ENCODE measurements around the gene USP10.

USP10 gene

DNA sequence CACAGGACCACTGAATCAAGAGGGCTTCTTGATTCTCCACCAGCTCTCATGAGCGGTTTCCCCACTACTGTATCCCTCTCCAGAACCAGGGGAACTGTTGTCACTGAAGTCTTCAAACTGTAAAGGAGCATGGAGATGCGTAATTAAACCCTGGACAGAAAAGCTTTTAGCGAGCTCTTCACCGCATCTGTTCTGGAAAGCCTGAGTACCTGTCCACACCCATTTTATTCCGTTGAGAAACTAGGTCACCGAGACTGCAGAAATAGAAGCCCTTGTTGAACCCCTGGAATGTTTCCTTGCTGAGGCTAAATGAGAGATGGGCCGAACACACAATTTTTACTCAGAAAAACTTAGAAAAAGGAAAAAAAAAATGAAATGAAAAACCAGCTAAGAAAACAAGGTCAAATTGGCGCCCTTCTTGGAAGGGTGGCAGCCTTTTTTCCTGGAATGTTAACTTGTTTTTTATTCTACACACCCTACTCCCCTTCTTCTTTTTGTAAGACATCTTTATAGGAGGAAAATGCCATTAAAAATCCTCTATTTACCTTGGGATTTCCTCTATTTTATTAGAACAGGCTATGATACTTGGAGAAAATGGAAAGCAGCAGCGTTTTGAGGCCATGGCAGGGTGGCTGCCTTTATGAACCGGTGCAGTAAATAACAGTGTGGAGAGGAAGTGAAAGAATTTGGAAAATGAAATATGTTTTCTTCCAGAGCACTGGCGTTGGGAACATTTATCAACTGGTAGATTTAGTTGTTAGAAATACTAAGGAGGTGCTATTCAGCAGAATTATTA is 67.4 kb downstream of the USP10 start:
- Histone ChIP-seq H3K4ac (ENCODE audit: low read depth, low read length) (no peak overlapping the region), H2AK5ac (ENCODE audit: low read length) (no peak overlapping the region), H3K79me2 (ENCODE audit: control insufficient read depth, insufficient read depth, low read length) (peaks cover 2% of the 10 kb centered on the region), H2BK120ac (ENCODE audit: low read depth, low read length) (no peak overlapping the region), H2BK5ac (ENCODE audit: low read length) (no peak overlapping the region), H4K5ac (ENCODE audit: low read length) (no peak overlapping the region), H3K27me3 (ENCODE audit: insufficient read depth, low read length, poor library complexity) (no peaks in the 10 kb centered on the region), H3K4me2 (ENCODE audit: low read length) (no peak overlapping the region), H2BK15ac (replicated peaks; ENCODE audit: low read depth) (no peak overlapping the region), H3K9ac (ENCODE audit: low read length) (no peak overlapping the region), H3K56ac (ENCODE audit: low read length) (no peak overlapping the region), H4K8ac (ENCODE audit: low read depth, low read length) (no peak overlapping the region), H3K23ac (ENCODE audit: low read length) (no peak overlapping the region), H3K4me1 (ENCODE audit: control insufficient read depth, low read depth, low read length) (no peaks in the 10 kb centered on the region), H3K4me3 (ENCODE audit: low read length) (no peak overlapping the region), H3K27ac (ENCODE audit: low read depth, low read length) (no peak overlapping the region), H3K79me1 (ENCODE audit: low read length) (peaks cover 8% of the 10 kb centered on the region), H3K36me3 (ENCODE audit: control insufficient read depth, insufficient read depth, low read length) (peaks cover 21% of the 10 kb centered on the region), H3K18ac (ENCODE audit: low read length) (no peak overlapping the region)
- WGBS (ENCODE audit: extremely low coverage, insufficient coverage, low lambda C conversion rate), result 100% methylated on average over 1 of the region's 11 CpGs
- no peak for DNase-seq

GRCh38 chr16:84768061-84768807 is 68.4 kb downstream of the USP10 start:
- Histone ChIP-seq H4K5ac (ENCODE audit: low read length) (no peak overlapping the region), H2BK5ac (ENCODE audit: low read length) (no peak overlapping the region), H3K18ac (ENCODE audit: low read length) (no peak overlapping the region), H3K56ac (ENCODE audit: low read length) (no peak overlapping the region), H3K79me2 (ENCODE audit: control insufficient read depth, insufficient read depth, low read length) (peaks cover 2% of the 10 kb centered on the region), H4K8ac (ENCODE audit: low read depth, low read length) (no peak overlapping the region), H2AK5ac (ENCODE audit: low read length) (no peak overlapping the region), H2BK120ac (ENCODE audit: low read depth, low read length) (no peak overlapping the region), H3K79me1 (ENCODE audit: low read length) (peaks cover 6% of the 10 kb centered on the region), H3K27ac (ENCODE audit: low read depth, low read length) (no peak overlapping the region), H3K4me3 (ENCODE audit: low read length) (no peak overlapping the region), H3K4me1 (ENCODE audit: control insufficient read depth, low read depth, low read length) (no peaks in the 10 kb centered on the region), H3K4me2 (ENCODE audit: low read length) (no peak overlapping the region), H3K4ac (ENCODE audit: low read depth, low read length) (no peak overlapping the region), H3K9ac (ENCODE audit: low read length) (no peak overlapping the region), H3K36me3 (ENCODE audit: control insufficient read depth, insufficient read depth, low read length) (peaks cover 20% of the 10 kb centered on the region), H3K23ac (ENCODE audit: low read length) (no peak overlapping the region), H3K27me3 (ENCODE audit: insufficient read depth, low read length, poor library complexity) (no peaks in the 10 kb centered on the region), H2BK15ac (replicated peaks; ENCODE audit: low read depth) (no peak overlapping the region)
- no CpG with 5 or more reads among the region's 4 CpGs for WGBS (ENCODE audit: extremely low coverage, insufficient coverage, low lambda C conversion rate)
- DNase-seq, result no peak

- Histone ChIP-seq H2BK5ac (ENCODE audit: low read length) (no peak overlapping the region), H4K5ac (ENCODE audit: low read length) (no peak overlapping the region), H3K56ac (ENCODE audit: low read length) (no peak overlapping the region), H2BK15ac (replicated peaks; ENCODE audit: low read depth) (no peak overlapping the region), H4K8ac (ENCODE audit: low read depth, low read length) (no peak overlapping the region), H3K23ac (ENCODE audit: low read length) (no peak overlapping the region), H2BK120ac (ENCODE audit: low read depth, low read length) (no peak overlapping the region), H3K9ac (ENCODE audit: low read length) (no peak overlapping the region), H3K4me3 (ENCODE audit: low read length) (no peak overlapping the region), H3K79me1 (ENCODE audit: low read length) (peaks cover 6% of the 10 kb centered on the region), H3K36me3 (ENCODE audit: control insufficient read depth, insufficient read depth, low read length) (peaks cover 20% of the 10 kb centered on the region), H3K79me2 (ENCODE audit: control insufficient read depth, insufficient read depth, low read length) (peaks cover 2% of the 10 kb centered on the region), H3K4ac (ENCODE audit: low read depth, low read length) (no peak overlapping the region), H3K4me1 (ENCODE audit: control insufficient read depth, low read depth, low read length) (no peaks in the 10 kb centered on the region), H2AK5ac (ENCODE audit: low read length) (no peak overlapping the region), H3K18ac (ENCODE audit: low read length) (no peak overlapping the region), H3K4me2 (ENCODE audit: low read length) (no peak overlapping the region), H3K27ac (ENCODE audit: low read depth, low read length) (no peak overlapping the region), H3K27me3 (ENCODE audit: insufficient read depth, low read length, poor library complexity) (no peaks in the 10 kb centered on the region)
- WGBS (ENCODE audit: extremely low coverage, insufficient coverage, low lambda C conversion rate), result no CpG with 5 or more reads among the region's 4 CpGs
- DNase-seq, result no peak
These were observed 69.0 kb downstream of the USP10 start for GRCh38 chr16:84768808-84769197.

- no CpG with 5 or more reads among the region's 3 CpGs for WGBS (ENCODE audit: extremely low coverage, insufficient coverage, low lambda C conversion rate)
- no peaks in the 10 kb centered on the region for H3K4me1 ChIP-seq (ENCODE audit: control insufficient read depth, low read depth, low read length)
- H2AK5ac ChIP-seq (ENCODE audit: low read length), result no peak overlapping the region
- H3K79me2 ChIP-seq (ENCODE audit: control insufficient read depth, insufficient read depth, low read length), result peaks cover 2% of the 10 kb centered on the region
- no peak overlapping the region for H4K8ac ChIP-seq (ENCODE audit: low read depth, low read length)
- no peak for DNase-seq
- H3K4me2 ChIP-seq (ENCODE audit: low read length), result no peak overlapping the region
- no peak overlapping the region for H4K5ac ChIP-seq (ENCODE audit: low read length)
- H3K36me3 ChIP-seq (ENCODE audit: control insufficient read depth, insufficient read depth, low read length), result peaks cover 21% of the 10 kb centered on the region
- no peak overlapping the region for H3K18ac ChIP-seq (ENCODE audit: low read length)
- no peak overlapping the region for H3K4ac ChIP-seq (ENCODE audit: low read depth, low read length)
- no peak overlapping the region for H3K27ac ChIP-seq (ENCODE audit: low read depth, low read length)
- H3K23ac ChIP-seq (ENCODE audit: low read length), result no peak overlapping the region
- no peaks in the 10 kb centered on the region for H3K27me3 ChIP-seq (ENCODE audit: insufficient read depth, low read length, poor library complexity)
- no peak overlapping the region for H3K4me3 ChIP-seq (ENCODE audit: low read length)
- no peak overlapping the region for H2BK120ac ChIP-seq (ENCODE audit: low read depth, low read length)
- H3K56ac ChIP-seq (ENCODE audit: low read length), result no peak overlapping the region
- peaks cover 6% of the 10 kb centered on the region for H3K79me1 ChIP-seq (ENCODE audit: low read length)
- H2BK15ac ChIP-seq (replicated peaks; ENCODE audit: low read depth), result no peak overlapping the region
- H3K9ac ChIP-seq (ENCODE audit: low read length), result no peak overlapping the region
- H2BK5ac ChIP-seq (ENCODE audit: low read length), result no peak overlapping the region
These were observed 69.6 kb downstream of the USP10 start for GRCh38 chr16:84769416-84769815.

- Histone ChIP-seq H4K5ac (ENCODE audit: low read length) (no peak overlapping the region), H2BK15ac (replicated peaks; ENCODE audit: low read depth) (no peak overlapping the region), H3K4me3 (ENCODE audit: low read length) (no peak overlapping the region), H3K79me1 (ENCODE audit: low read length) (peaks cover 6% of the 10 kb centered on the region), H3K23ac (ENCODE audit: low read length) (no peak overlapping the region), H3K27me3 (ENCODE audit: insufficient read depth, low read length, poor library complexity) (no peaks in the 10 kb centered on the region), H3K79me2 (ENCODE audit: control insufficient read depth, insufficient read depth, low read length) (peaks cover 2% of the 10 kb centered on the region), H3K36me3 (ENCODE audit: control insufficient read depth, insufficient read depth, low read length) (peaks cover 16% of the 10 kb centered on the region), H3K4me1 (ENCODE audit: control insufficient read depth, low read depth, low read length) (no peaks in the 10 kb centered on the region), H2BK120ac (ENCODE audit: low read depth, low read length) (no peak overlapping the region), H3K9ac (ENCODE audit: low read length) (no peak overlapping the region), H3K56ac (ENCODE audit: low read length) (no peak overlapping the region), H4K8ac (ENCODE audit: low read depth, low read length) (no peak overlapping the region), H3K4me2 (ENCODE audit: low read length) (no peak overlapping the region), H2BK5ac (ENCODE audit: low read length) (no peak overlapping the region), H3K18ac (ENCODE audit: low read length) (no peak overlapping the region), H2AK5ac (ENCODE audit: low read length) (no peak overlapping the region), H3K4ac (ENCODE audit: low read depth, low read length) (no peak overlapping the region), H3K27ac (ENCODE audit: low read depth, low read length) (no peak overlapping the region)
- no CpG with 5 or more reads among the region's 10 CpGs for WGBS (ENCODE audit: extremely low coverage, insufficient coverage, low lambda C conversion rate)
- no peak for DNase-seq
These were observed 73.5 kb downstream of the USP10 start for GRCh38 chr16:84773312-84773711.

Data from mesendoderm (in vitro differentiated cells).